D341Med (cell line): ENCODE results near the gene CDK5.

ENCODE experiments used
- DNase-seq: peaks from one replicate; pipeline ENCODE4 v3.0.0; 2012; ENCODE audit warnings: low spot score

Gene CDK5

DNA sequence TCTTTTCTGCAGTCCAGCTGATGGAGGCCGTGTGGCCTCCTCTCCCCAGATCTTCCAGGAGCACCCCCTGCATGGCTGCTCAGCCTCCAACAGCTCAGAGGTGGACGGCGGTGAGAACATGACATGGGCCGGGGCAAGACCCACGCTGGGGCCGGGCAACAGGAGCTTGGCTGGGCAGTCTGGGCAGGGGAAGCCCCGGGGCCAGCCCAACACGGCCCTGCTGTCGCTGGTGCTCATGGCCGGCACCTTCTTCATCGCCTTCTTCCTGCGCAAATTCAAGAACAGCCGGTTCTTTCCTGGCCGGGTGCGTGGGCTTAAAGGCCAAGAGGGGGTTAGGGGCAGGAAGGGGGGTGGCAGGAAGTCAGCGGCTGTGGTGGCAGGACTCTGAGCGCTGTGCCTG lies 16.3 kb upstream of the CDK5 start:
- DNase-seq, result no peak

GRCh38 chr7:151071032-151071866 lies 13.6 kb upstream of the CDK5 start:
- DNase-seq, result no peak

DNA sequence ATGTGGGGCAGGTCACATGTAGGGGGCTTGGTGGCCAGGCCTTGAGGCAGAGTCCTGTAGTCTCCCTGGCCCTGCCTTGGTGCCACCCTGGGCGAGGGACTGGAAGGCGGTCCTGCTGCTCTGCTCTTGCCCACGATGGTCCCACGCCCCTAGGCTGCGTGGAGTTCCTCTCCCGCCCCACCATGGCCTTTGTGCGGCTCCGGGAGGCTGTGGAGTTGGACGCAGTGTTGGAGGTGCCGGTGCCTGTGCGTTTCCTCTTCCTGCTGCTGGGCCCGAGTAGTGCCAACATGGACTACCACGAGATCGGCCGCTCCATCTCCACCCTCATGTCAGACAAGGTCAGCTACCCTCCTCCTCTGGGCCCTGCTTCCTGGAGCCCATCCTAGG lies 12.9 kb upstream of the CDK5 start:
- no peak for DNase-seq

GRCh38 chr7:151069841-151070573 lies 12.3 kb upstream of the CDK5 start:
- DNase-seq, result no peak

DNA sequence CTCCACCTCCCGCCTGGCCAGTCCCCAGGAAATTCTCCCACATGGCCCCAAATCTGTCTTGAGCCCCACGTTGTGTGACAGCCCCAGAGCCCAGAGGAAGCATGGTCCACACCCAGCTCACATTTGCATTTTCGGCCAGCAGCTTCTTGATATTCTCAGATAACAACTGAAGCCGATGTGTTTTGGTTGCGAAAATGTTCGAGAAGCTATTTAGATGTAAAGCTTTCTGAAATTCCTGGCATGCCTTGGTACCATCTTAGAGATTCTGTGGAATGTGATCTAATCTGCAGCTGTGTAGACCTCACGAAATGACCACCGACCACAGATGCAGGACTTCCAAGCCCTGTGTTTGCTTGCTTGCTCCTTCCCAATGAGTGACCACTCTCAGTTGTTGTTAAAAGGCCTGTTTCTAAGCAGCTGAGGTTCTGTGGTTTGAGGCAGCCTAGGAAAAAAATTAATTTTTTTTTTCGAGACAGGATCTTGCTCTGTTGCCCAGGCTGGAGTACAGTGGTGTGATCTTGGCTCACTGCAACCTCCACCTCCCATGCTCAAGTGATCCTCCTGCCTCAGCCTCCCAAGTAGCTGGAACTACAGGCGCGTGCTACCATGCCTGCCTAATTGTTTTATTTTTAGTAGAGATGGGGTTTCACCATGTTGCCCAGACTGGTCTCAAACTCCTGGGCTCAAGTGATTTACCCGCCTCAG lies 10.5 kb upstream of the CDK5 start:
- DNase-seq, result no peak

GRCh38 chr7:151066273-151066974 lies 8.7 kb upstream of the CDK5 start:
- no peak for DNase-seq

- DNase-seq, result no peak
Observed at GRCh38 chr7:151065516-151065915, 7.8 kb upstream of the CDK5 start.

- no peak for DNase-seq
Observed at GRCh38 chr7:151064993-151065392, 7.3 kb upstream of the CDK5 start.

DNA sequence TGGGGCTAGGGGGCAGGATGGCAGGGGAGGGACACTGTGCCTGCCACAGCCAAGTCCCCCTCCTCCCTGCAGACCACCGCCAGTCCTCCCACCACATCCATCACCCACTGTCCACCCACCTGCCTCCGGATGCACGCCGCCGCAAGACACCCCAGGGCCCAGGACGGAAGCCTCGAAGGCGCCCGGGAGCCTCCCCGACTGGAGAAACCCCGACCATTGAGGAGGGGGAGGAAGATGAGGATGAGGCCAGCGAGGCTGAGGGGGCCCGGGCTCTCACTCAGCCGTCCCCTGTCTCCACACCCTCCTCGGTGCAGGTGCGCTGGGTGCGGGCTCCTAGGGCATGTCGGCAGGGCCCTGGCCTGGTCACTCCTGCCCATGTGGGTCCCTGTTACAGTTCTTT lies 6.8 kb upstream of the CDK5 start:
- no peak for DNase-seq

DNA sequence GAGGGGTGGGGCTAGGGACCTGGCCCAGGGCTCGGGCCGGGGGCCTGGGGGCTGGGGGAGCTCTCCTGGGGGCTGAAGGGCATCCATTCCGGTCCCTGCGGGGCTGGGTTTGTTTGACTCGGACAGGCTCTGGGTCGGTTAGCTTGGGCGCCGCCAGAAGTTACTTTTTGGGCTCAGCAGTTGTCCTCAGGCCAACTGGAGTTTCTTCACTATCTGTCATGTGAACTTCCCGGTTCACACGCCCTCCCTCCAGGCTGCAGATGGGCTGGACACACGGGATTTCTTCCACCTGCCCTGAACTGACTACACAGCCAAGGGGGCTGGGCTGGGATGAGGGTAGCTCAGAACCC lies 5.5 kb upstream of the CDK5 start:
- DNase-seq, result no peak

DNA sequence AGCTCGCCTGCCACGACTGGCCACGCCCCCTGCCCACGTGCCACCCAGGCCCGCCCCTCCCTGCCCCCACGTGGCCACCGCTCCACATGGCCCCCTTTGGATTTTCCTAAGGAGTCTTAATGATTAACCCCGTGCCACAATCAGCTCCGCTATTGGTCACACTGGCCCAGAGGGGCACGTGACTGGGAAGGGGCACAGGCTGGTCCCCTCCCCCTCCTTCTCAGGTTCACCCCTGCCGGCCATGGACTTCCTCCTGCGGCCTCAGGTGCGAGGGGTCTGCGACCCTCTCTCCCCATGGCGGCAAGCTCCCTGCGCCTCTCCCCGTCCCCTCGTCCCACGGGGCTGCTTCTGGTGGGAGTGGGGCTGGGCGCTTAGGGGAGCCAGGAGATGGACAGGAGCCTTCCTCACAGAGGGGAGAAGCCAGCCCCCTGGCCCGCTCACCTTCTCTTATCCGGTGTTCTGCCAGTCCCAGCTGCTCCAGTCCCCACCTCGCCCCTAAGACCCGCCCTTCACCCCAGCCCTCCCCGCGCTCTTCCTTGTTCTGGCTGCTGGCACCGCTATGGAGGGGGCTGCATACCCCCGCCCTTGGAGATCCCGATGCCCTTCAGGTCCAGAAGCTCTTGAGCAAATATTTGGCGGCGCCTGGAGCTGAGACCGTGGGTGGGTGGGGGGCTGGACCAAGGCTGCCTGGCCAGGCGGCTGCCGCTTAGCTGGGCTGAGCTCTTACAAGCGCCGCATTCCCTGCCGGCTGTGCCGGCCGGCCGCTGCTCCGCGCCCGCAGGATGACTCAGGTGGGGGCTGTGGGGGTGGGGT lies 4.9 kb upstream of the CDK5 start:
- peak; percentile 92 for DNase-seq

DNA sequence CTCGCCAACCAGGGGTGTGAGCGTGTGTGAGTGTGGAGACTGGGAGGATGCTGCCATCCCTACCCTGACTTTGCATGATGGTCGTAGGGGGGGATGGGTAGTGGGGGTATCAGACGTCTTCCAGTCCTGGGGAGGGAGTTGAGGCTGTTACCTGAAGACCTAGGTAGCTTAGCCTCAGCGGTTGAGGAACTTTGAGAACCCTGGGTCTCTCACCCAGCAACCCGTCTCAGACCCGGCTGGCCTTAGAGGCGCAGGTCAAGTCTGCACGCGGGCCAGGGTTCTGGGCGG lies 4.4 kb upstream of the CDK5 start:
- DNase-seq, result no peak

GRCh38 chr7:151061213-151062110 lies 3.8 kb upstream of the CDK5 start:
- peak; percentile 81 for DNase-seq

DNA sequence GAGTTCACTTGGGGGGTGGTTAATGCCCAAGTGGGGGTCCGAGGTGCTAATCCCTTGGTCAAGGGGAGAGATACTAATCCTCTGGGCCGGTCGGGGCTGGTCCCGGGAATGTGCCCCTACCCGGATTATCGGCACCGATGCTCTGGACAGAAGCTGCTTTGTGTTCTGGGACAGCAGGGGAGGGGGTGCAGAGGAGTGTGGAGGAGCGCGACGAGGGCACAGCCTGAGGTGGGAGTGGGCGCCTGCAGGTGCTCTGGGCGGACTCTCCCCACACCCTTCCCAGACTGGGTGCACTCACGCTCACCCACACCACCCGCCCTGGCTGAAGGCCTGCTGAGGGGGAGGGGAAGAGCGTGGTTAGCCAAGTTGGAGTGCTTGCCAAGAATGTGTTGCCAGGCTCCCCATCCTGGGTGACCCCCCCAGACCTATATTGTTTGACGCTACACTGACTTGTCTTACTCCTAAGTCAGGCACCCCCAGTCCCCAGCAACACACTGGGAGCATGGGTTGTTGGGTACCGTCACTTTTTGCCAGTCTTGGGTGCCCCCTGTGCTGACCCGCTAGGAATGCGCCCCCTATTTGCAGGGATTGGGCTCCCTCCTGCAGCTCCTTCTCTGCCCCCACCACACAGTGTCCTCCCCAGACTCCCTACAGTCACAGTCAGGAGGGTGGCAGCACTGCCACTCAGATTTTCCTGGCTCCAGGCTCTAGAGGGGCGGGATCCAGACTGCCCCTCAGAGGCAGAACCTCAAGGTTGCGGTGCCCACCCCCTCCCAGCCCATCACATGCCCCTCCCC lies 2.9 kb upstream of the CDK5 start:
- DNase-seq, result peak; percentile 68

DNA sequence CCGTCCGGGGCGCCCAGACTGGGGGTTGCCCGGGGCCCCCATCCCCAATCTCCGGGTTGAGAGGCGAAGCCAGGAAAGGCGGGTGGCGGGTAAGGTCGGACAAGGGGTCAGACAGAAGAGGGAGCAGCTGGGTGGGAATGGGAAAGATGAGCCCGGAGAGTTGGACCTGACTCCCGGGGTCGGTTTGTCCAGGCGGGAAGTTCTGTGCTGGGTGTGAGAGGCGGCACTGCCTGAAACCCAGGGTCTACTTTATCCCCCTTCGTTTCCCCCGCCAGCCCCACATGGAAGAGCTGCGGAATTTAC lies 2.4 kb upstream of the CDK5 start:
- no peak for DNase-seq

GRCh38 chr7:151059367-151060112 lies 1.8 kb upstream of the CDK5 start, which contains the start of gene SLC4A2:
SLC4A2 (plus strand) TSS chr7:151059589; CDS start chr7:151061988, 2,399 bp downstream.
- DNase-seq, result peak; percentile 90

DNA sequence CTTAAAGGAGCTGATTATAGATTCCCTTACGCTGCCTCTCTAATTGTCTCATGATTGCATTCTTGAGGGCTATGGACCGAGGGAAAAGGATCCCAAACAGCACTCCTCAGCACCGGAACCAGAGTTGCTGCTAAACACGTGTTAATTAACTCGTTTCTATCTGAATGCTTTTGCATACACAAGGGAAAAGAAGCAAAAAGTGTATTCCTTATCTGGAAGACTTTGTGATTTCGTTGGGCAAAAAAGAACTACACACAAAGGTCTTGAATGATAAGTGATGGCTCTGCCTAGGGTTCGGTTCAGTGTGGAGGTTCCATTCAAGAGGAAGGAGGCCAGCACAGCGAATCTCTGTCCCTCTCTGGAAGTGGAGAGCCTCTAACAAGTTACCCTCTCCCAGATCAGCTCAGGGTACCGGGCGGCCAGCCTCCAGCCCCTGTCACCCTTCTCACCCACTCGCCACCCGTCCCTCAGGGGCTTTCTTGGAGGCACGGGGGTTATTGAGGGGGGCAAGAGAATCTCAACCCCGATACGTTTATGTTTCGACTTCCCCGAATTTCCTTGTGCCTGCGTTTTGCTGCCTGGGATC lies 1.2 kb upstream of the CDK5 start:
- DNase-seq, result no peak

DNA sequence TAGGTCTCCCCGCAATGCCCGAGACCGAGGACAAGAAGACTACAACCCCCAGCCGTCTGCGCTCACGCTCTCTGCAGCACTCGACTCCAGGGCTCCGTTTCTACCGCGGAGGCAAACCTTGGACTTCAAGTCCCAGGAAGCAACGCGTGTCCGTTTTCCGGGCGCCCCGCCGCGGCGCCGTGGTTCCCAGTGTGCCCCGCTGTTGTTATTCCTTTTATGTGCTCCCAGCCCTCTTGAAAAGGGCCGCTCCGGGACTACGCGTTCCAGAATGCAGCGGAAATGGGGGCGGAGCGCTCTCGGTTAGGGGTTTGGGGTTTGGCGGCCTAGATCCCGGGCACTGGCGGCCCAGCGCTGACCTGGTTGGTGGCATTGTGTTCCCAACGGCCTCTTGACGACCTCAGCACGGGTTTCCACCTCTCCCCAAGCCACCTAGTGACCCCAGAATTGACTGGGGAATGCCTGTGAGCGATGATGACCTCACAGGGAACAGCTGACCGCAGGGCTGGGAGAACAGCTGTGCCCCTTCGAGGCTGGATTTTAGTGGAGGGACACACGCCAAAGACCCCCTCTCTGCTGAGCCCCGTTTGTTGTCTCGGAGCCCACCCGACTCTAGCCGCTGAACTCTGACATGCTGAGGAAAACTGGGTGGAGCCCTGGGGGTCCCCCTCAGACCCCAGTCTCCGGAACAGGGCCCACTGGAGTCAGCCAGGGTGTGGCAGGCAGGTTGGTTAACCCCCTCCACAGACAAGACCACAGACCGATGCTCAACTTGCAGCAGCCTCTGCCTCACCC lies 488 bp upstream of the CDK5 start:
- DNase-seq, result peak; percentile 95
